DLD1 (cell line): ENCODE measurements around the gene APP.

Source experiments
- in situ Hi-C: cut with HindIII; loops from 2 replicates; pipeline ENCODE4 v1.10.0; 2017; ENCODE audit warnings: low sequenced_read_pairs

The APP gene

DNA sequence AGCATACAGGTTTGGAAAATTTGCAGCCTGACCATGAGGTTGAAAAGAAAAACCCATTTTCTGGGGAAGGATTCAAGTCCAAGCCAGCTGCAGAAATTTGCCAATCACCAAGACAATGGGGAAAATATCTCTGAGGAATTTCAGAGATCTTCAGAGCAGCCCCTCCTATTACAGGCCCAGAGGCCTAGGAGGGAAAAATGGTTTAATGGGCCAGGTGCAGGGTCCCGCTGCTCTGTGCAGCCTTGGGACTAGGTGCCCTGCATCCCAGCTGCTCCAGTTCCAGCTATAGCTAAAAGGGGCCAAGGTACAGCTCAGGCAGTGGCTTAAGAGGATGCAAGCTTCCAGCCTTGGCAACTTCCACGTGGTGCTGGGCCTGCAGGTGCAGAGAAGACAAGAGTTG lies 322.3 kb downstream of the APP start:
- in situ Hi-C loops: no loop called here

DNA sequence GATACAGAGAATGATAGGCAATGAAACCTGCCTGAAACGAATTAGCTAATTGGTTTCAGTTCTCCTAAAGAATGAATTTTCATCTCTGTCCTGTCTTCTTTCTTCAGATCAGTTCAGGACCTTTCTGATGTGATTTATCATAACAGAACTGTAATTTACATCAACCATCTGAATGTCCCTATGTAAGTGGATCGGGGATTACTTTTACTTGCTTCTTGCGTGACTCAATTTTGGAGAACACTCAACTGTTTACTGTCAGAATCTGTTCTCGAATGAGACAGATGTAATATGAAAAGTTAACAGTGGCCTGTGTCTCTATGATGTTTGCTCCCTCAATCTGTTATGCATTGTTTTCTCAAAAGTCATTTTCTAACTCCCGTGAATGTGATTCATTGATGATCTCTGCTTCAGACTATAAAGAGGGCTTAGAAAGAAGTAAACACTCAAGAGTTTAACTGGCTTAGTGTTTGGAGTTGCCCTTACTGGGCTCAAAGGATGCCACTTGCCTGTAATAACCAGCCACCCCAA lies 324.8 kb downstream of the APP start:
- in situ Hi-C loops: no loop called here

DNA sequence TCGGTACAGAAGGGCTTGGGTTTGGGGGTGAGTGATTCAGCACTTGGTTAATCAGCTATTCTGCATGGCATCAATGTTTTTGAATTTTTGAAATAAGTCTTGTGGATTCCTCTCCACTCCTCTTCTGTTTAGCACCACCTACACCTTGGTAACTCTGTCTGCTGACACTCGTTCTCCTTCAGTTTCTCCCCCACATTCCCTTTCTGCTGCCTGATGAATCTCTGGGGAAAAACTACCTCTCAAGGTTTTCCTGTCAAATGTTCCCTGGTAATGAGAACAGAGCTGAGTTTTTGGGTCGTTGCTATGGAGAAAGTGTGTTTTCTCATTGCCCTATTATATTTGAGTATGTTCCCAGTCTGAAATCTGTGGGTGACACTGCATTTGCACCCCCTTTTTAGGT lies 327.6 kb downstream of the APP start:
- in situ Hi-C loops: no loop called here

DNA sequence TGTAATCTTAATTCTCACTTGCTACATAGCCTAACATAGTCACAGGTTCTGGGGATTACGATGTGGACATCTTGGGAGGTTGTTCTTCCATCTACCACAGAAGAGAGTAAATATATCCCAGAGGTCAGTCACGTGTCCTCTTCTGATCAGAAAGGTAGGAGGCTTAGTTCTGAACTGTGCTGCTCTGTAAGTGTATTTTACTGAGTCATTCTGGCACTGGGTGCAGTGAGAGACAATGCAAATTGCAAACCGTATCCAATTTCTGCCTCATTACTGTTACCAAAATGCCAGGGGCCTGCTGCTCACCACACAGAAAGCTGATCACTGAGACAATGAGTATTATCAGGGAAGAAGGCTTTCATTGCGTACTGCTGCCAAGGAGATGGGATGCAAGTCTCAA lies 331.8 kb downstream of the APP start:
- in situ Hi-C loops: no loop called here

DNA sequence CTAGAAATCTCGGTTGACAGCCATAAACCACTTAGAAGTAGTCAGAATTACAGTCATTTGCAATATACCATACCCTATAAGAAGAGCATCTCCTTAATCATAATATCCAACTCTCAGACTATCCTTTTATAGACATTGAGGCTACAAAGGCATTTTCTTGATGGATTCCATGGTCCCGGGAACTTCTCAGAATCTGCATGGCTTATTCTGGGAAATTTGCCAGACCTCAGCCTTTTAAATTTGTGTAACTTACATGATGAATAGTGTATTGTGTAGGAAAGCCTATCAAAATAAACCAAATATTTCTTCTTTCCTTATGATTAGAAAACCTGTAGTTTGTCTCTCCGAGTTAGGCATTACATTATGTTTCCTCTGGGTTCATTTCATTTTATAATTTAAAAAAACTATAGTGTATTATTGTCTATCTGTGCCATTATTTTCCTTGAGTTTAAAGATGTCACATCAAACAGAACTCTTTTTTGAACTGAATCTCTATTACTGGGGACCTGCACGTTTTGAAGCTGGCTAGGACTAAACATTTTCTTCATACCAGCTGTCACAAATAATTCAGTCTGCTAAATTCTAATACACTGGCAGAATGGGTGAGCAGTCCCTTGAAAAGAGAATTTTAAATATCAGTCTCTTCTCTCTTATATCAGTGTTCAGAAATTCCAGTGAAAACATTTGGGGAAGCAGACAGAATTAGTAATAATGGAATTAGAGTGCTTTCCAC lies 332.9 kb downstream of the APP start:
- in situ Hi-C loops: no loop called here

DNA sequence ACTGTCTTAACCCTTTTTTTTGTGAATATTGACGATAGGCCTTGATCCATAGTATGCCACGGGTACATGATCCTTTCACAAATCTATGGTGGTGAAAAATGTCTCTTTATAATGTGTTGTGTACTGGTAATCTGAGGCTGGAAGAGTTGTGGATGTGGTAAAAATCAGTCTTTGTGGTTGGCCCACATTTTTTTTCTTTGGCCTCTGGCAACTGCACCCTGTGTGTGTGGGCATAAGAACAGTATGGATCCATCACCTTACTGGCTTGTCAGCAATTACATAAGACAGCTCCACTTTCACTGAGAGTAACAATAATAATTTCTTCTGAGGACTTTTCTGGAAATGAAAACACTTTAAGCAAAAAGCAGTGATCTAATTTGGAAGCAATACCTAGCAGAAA lies 334.2 kb downstream of the APP start:
- in situ Hi-C loops: no loop called here

DNA sequence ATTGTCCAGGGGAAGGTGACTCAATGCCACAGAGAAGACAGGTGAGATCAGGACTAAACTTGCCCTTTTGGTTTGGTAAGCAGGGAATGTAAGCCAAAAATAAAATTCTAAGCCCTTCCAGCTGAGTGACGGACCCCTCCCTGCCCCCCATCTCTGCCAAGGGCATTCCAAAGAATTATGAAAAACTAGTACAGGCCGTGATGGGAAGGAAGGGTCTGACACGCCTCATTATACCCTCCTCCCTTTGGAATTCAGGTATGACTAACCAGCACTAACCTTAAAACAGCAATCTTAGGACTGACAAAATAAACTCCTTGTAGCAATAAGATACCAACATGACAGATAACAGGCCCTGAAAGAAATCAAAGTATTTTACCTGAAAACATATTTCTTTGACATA lies 336.2 kb downstream of the APP start:
- in situ Hi-C loops: no loop called here

DNA sequence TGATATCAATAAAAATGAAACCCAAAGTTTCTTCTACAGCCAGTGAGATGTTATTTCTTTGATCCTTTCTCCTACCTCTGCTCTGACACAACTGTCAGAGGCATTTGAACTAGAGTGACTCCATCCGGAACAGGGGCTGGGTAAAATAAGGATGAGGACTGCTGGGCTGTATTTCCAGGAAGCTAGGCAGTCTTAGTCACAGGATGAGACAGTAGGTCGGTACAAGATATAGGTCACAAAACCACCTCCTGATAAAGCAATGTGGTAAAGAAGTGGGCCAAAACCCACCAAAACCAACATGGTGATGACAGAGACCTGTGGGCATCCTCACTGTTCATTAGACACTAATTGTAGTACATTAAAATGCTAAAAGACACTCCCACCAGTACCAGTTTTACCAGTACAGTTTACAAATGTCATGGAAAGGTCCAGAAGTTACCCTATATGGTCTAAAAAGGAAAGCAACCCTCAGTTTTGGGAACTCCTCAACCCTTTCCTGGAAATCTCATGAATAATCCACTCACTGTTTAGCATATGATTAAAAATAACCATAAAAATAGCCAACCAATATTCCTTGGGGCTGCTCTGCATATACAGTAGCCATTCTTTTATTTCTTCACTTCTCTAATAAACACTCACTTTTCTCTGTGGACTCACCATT lies 339.1 kb downstream of the APP start:
- in situ Hi-C loops: no loop called here
